Right lobe of liver (tissue), 6 donors: Measurements from ENCODE around the gene WDR93. TPM values are rescaled to one million over a fixed set of nuclear protein-coding genes. Genes with fewer than 3 reads are reported as not detected.

Experiments used
- ATAC-seq, 4 donors: fragments of 200-7000 bp; cut with Tn5 transposase; one replicate each; pipeline ENCODE4 v1.9.1; 2020; ENCODE audit warnings: mild to moderate bottlenecking in 4 of 4, moderate library complexity in 4 of 4
- DNase-seq, 3 donors: peaks; one replicate each; pipeline ENCODE4 v3.0.0-alpha.2; 2020
- H3K27ac ChIP-seq, 3 donors: fragments of 200-600 bp; one replicate each; pipeline ENCODE4 v1.8.0; 2022
- H3K27me3 ChIP-seq, 2 donors: fragments of 200-600 bp; one replicate each; pipeline ENCODE4 v1.8.0; 2022
- H3K36me3 ChIP-seq, 4 donors: fragments of 200-600 bp; sonication (generic) in 1 of 4; one replicate each; pipeline versions ENCODE4 v1.5.1 to v1.8.0; 2017 to 2022; ENCODE audit warnings: control low read depth in 1 of 4
- H3K4me1 ChIP-seq, 4 donors: fragments of 200-600 bp; sonication (generic) in 1 of 4; one replicate each; pipeline versions ENCODE4 v1.5.1 to v1.8.0; 2017 to 2022; ENCODE audit warnings: control low read depth in 1 of 4
- H3K4me3 ChIP-seq, 3 donors: fragments of 200-600 bp; one replicate each; pipeline ENCODE4 v1.8.0; 2022
- H3K9me3 ChIP-seq, 4 donors: fragments of 200-600 bp; sonication (generic) in 1 of 4; one replicate each; pipeline versions ENCODE4 v1.5.1 to v1.8.0; 2017 to 2022; ENCODE audit warnings: control low read depth in 1 of 4
- POLR2A ChIP-seq: fragments of 450-650 bp; IDR thresholded peaks from one replicate; pipeline ENCODE4 v1.6.1; 2017; ENCODE audit warnings: antibody characterized with exemption, mild to moderate bottlenecking
- WGBS: methylation state at CpG from one replicate; pipeline ENCODE4 v1.1.6; 2018; ENCODE audit warnings: low coverage, low lambda C conversion rate; ENCODE audit not compliant: insufficient coverage; ENCODE audit errors: missing lambda C conversion rate; 5-methylcytosine and 5-hydroxymethylcytosine counted together
- intact Hi-C, 2 donors: fragments of 100-400 bp; cut with DNase I; formaldehyde crosslinking; loops; one replicate each; pipeline versions ENCODE4 v1.11.2 to v1.14.1; 2022
- small RNA-seq, 2 experiments: library from RNA; depleted of rRNA; stranded (forward); fragments of <200 nt; gene quantifications; one replicate each; pipeline ENCODE3, GENCODE V24; 2016
- total RNA-seq, 6 experiments: library from RNA; depleted of rRNA in 2 of 6; stranded (reverse); fragments of >200 nt in 2 of 6; fragmentation: NEBNext Ultra II Directional in 3 of 6; extraction: Animal tissue kit (Norgen Biotek cat#: 25700) in 3 of 6; gene quantifications; one replicate each; pipeline versions ENCODE4 v1.1.0 to v1.2.4, GENCODE V29; 2016 to 2023
- TF ChIP-seq, protein P1 (sequence below), 4 donors: fragments of 200-600 bp in 3 of 4; fragments of 450-650 bp in 1 of 4; IDR thresholded peaks; one replicate each; pipeline versions ENCODE4 v1.5.1 to v1.8.0; 2016 to 2022; ENCODE audit warnings: antibody characterized with exemption in 4 of 4, mild to moderate bottlenecking in 2 of 4
- donor health status: DM: no; HTN: yes; CAD: no.
- donor health status: DM: no; HTN: no; CAD: no.
- donor health status: DM: no; HTN: no; CAD: no.
- donor health status: DM: no; HTN: yes; CAD: no.
- donor health status: DM: no; HTN: yes; CAD: no.

Gene WDR93
- total RNA-seq, 6 experiments from 2014 or later = not detected

DNA sequence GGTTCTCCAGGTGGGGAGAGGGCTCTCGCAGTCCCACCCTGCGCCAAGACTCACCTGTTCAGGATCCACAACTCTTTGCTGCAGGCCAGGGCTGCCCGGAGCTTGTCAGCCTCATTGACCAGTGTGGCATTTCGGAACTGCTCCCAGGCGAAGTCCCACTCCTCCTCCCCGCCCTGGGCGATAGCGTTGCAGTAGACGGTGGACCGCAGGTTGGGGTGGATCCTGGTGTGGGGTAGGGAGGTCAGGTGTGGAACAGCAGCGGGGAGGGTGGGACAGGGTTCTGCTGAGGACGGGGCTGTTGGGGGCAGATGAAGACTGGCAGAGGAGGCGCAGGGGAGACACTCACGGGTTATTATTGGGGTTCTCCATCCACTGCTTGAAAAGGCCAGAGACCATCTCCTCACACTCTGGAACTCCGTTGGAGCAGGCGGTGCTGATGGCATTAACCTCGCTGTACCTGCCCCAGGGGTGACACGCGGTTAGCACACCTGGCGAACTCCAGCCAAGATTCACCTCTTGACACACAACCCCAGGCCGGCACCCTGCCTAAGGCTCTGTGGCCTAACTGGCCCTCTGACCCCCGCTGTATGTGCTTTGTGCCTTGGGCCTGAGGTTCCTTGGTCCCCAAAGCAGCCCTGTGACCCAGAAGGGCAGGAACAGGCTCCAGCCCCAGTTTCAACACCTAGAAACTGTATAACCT, 101.6 kb downstream of the WDR93 start:
- peak in 1 of 3 donors; percentile 45 for DNase-seq
- WGBS = 87% methylated on average over 7 of the region's 22 CpGs
- H3K4me3 ChIP-seq = no peak overlapping the region
- H3K36me3 ChIP-seq = peaks cover 4 to 75% (median 45%) of the 10 kb centered on the region in 4 donors
- ATAC-seq = peak in 2 of 4 donors; percentile 4 to 12
- TF ChIP-seq POLR2A = no peak
- TF ChIP-seq, protein P1, sequence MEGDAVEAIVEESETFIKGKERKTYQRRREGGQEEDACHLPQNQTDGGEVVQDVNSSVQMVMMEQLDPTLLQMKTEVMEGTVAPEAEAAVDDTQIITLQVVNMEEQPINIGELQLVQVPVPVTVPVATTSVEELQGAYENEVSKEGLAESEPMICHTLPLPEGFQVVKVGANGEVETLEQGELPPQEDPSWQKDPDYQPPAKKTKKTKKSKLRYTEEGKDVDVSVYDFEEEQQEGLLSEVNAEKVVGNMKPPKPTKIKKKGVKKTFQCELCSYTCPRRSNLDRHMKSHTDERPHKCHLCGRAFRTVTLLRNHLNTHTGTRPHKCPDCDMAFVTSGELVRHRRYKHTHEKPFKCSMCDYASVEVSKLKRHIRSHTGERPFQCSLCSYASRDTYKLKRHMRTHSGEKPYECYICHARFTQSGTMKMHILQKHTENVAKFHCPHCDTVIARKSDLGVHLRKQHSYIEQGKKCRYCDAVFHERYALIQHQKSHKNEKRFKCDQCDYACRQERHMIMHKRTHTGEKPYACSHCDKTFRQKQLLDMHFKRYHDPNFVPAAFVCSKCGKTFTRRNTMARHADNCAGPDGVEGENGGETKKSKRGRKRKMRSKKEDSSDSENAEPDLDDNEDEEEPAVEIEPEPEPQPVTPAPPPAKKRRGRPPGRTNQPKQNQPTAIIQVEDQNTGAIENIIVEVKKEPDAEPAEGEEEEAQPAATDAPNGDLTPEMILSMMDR (IDR thresholded peaks at IDR 0.05) = no peak
- H3K27me3 ChIP-seq = no peaks in the 10 kb centered on the region
- no peaks in the 10 kb centered on the region for H3K9me3 ChIP-seq
- intact Hi-C loops = no loop called here
- H3K27ac ChIP-seq = no peak overlapping the region
- peaks cover 0 to 17% (median 5%) of the 10 kb centered on the region in 4 donors for H3K4me1 ChIP-seq

Small RNA genes within 50 kb of the gene (small RNA-seq; reads per million reads assigned to genes)
- gene RNU6-132P = 0 reads per million in 2 experiments

Other genes with a start within 250 kb of the WDR93 start
- under 1 TPM in 5 of 6 experiments, not detected in 1; 0.20 to 0.82 (median 0.37) TPM for gene RHCG, start 194.2 kb upstream of the WDR93 start, total RNA-seq
- gene TICRR, start 115.3 kb upstream of the WDR93 start, total RNA-seq = 1 to 10 TPM in 1 of 6 experiments, under 1 TPM in 4, not detected in 1; 0.05 to 1.1 (median 0.24) TPM
- gene KIF7, start 35.3 kb upstream of the WDR93 start, total RNA-seq = under 1 TPM; 0.34 to 0.92 (median 0.48) TPM
- gene PLIN1, start 11.4 kb upstream of the WDR93 start, total RNA-seq = 10 to 100 TPM in 4 of 6 experiments, 1 to 10 TPM in 2; 2.5 to 28.8 (median 18.6) TPM
- 10 to 100 TPM in 5 of 6 experiments, 1 to 10 TPM in 1; 6.9 to 30.9 (median 22.6) TPM for gene PEX11A, start 57 bp upstream of the WDR93 start, total RNA-seq
- 1 to 10 TPM in 5 of 6 experiments, under 1 TPM in 1; 0.86 to 3.0 (median 2.1) TPM for gene MESP1, start 60.4 kb downstream of the WDR93 start, total RNA-seq
- under 1 TPM in 1 of 6 experiments, not detected in 5; 0.12 TPM for gene MESP2, start 85.5 kb downstream of the WDR93 start, total RNA-seq
- 100 to 1,000 TPM; 204 to 386 (median 363) TPM for gene ANPEP, start 124.0 kb downstream of the WDR93 start, total RNA-seq
- gene AP3S2, start 203.2 kb downstream of the WDR93 start, total RNA-seq = 10 to 100 TPM; 23.2 to 45.7 (median 27.2) TPM
- 1 to 10 TPM; 4.9 to 8.1 (median 6.9) TPM for gene ARPIN, start 222.1 kb downstream of the WDR93 start, total RNA-seq